GM12874 (cell line): Measurements from ENCODE around the gene NEURL3.

Experiments
- CTCF ChIP-seq: IDR thresholded peaks from 2 replicates; pipeline ENCODE4 v1.5.1; 2011; ENCODE audit warnings: low read depth, mild to moderate bottlenecking, control low read depth, low read length, moderate library complexity; ENCODE audit not compliant: insufficient read depth

Gene NEURL3

GRCh38 chr2:96546797-96547196, 41.6 kb upstream of the NEURL3 start:
- no peak for TF ChIP-seq CTCF

- TF ChIP-seq CTCF, result no peak
Measured at GRCh38 chr2:96546321-96546720, 41.2 kb upstream of the NEURL3 start.

- TF ChIP-seq CTCF, result no peak
Measured at GRCh38 chr2:96542357-96542977, 37.3 kb upstream of the NEURL3 start.

- TF ChIP-seq CTCF, result no peak
Measured at GRCh38 chr2:96541398-96542152, 36.4 kb upstream of the NEURL3 start.

GRCh38 chr2:96540136-96540535, 35.0 kb upstream of the NEURL3 start:
- TF ChIP-seq CTCF, result no peak

- TF ChIP-seq CTCF, result no peak
Measured at GRCh38 chr2:96539215-96539920, 34.2 kb upstream of the NEURL3 start.

GRCh38 chr2:96538487-96539214, 33.5 kb upstream of the NEURL3 start:
- no peak for TF ChIP-seq CTCF
